T47D (cell line): ENCODE measurements around the gene C6orf89.

Source experiments
- DNase-seq, 2 experiments: peaks; one replicate each; pipeline versions ENCODE4 v3.0.0 to v3.0.0-alpha.2; 2011 to 2012; ENCODE audit warnings: low read depth in 1 of 2, low spot score in 1 of 2
- JUND ChIP-seq: IDR thresholded peaks from 2 replicates; pipeline ENCODE4 v1.6.1; 2012; ENCODE audit warnings: low read depth
- in situ Hi-C: cut with HindIII; loops from 2 replicates; pipeline ENCODE4 v1.10.0; 2016; ENCODE audit warnings: low sequenced_read_pairs, low pct_unique_long_range_greater_than_20kb

C6orf89 gene

GRCh38 chr6:36976509-36976908, 90.8 kb downstream of the C6orf89 start:
- in situ Hi-C loops, result no loop called here
- no peak for TF ChIP-seq JUND
- no peak for DNase-seq

GRCh38 chr6:36976931-36977330, 91.2 kb downstream of the C6orf89 start:
- no peak for DNase-seq
- in situ Hi-C loops, result no loop called here
- TF ChIP-seq JUND, result no peak

- in situ Hi-C loops, result no loop called here
- TF ChIP-seq JUND, result no peak
- DNase-seq, result no peak
Observed at GRCh38 chr6:36977470-36977941, 91.8 kb downstream of the C6orf89 start.
